Measurements from ENCODE around the gene LIN9. TPM values are rescaled to one million over a fixed set of nuclear protein-coding genes. Genes with fewer than 3 reads are reported as not detected.
A peak's percentile ranks its signal among the peaks of the same experiment; 100 is the strongest.

The LIN9 gene
- total and polyA plus RNA-seq, 2 donors (not counting 3 experiments of a cell fraction or from before 2014, with no cell fraction given), result 2.5 to 7.6 TPM

DNA sequence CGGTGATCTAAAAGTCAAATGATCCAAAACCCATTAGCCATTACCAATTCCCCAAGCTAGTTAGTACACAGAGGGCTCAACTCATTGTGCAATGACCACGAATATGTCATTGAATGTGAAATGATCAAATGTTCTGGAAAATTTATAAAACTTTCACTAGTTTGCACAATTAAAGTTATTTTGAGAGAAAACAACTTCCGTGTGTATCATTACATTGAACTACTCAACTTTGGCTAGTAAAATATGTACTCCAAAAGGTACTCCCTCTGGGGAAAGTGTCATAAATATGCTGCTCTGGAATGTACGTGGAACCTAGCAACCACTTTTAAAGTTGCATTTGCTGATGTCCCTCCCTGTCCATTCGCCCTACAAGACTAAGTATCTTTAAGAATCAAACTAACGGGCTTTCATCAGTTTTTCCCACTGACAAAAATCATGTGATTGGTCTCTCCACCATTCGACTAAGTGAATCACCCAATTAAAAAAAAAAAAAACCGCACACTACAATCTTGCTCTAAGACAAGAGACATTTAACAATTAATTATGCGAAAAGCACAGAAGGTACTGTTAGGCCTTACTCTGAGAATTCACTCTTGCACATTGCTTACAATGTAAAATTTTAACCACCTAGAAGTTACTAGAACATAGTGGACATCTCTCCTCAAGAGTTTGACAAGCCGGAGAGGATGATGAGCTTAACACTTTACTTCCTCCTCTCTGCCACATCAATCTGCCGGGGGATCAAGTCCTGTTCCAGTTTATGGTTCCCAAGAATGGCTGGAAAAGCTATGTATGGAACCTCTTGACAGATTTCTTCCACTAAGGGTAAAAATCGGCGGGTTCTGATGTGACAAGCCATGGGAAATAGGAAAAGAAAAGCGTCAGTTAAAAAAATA is 123.6 kb downstream of the LIN9 start:
- peaks cover 0 to 1% of the 10 kb centered on the region in 2 experiments for H3K36me3 ChIP-seq (ENCODE audit: control insufficient read depth in 2 of 2, extremely low read depth in 1 of 2, insufficient read depth in 2 of 2, low read length in 2 of 2)
- dilution Hi-C loops (cut with MboI; ENCODE audit: extremely low pct_ligation_motif_present, low sequenced_read_pairs), result no loop called here
- peaks cover 55% of the 10 kb centered on the region for H3K79me2 ChIP-seq (ENCODE audit: control insufficient read depth, insufficient read depth, low read length)
- no peaks in the 10 kb centered on the region for H3K27me3 ChIP-seq (ENCODE audit: control insufficient read depth in 2 of 2, insufficient read depth in 2 of 2, low read length in 2 of 2)
- H3K4me1 ChIP-seq (ENCODE audit: control insufficient read depth, extremely low read depth, insufficient read depth, low read length), result peaks cover 12% of the 10 kb centered on the region
- intact Hi-C loops (cut with micrococcal nuclease), result loop anchor here (1.0 to 5.0 kb wide), 3 partner anchors 123 to 188 kb away; partner anchors contain the start of genes H3-3A, LIN9 and SDE2
- TF ChIP-seq POLR2AphosphoS5 (IDR thresholded peaks at IDR 0.05; ENCODE audit: insufficient read depth, low read depth, low read length) (no peak), FOS (IDR thresholded peaks at IDR 0.05; ENCODE audit: borderline replicate concordance, insufficient read depth, low read length) (no peak), GATA2 (IDR thresholded peaks at IDR 0.05; ENCODE audit: insufficient read depth, insufficient read length, low read depth, low read length) (no peak), MYC (IDR thresholded peaks at IDR 0.05; ENCODE audit: low read depth, low read length) (no peak), JUN (IDR thresholded peaks at IDR 0.05; ENCODE audit: borderline replicate concordance, insufficient read depth, insufficient read length, low read depth) (no peak), EZH2 (IDR thresholded peaks at IDR 0.05; ENCODE audit: borderline replicate concordance, low read depth, low read length, severe bottlenecking) (no peak), POLR2A (IDR thresholded peaks at IDR 0.05; ENCODE audit: low read depth, low read length) (no peak)
- TF ChIP-seq, protein P1, sequence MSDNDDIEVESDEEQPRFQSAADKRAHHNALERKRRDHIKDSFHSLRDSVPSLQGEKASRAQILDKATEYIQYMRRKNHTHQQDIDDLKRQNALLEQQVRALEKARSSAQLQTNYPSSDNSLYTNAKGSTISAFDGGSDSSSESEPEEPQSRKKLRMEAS (IDR thresholded peaks at IDR 0.05; ENCODE audit: insufficient read depth, insufficient read length), result no peak
- TF ChIP-seq, protein P2, sequence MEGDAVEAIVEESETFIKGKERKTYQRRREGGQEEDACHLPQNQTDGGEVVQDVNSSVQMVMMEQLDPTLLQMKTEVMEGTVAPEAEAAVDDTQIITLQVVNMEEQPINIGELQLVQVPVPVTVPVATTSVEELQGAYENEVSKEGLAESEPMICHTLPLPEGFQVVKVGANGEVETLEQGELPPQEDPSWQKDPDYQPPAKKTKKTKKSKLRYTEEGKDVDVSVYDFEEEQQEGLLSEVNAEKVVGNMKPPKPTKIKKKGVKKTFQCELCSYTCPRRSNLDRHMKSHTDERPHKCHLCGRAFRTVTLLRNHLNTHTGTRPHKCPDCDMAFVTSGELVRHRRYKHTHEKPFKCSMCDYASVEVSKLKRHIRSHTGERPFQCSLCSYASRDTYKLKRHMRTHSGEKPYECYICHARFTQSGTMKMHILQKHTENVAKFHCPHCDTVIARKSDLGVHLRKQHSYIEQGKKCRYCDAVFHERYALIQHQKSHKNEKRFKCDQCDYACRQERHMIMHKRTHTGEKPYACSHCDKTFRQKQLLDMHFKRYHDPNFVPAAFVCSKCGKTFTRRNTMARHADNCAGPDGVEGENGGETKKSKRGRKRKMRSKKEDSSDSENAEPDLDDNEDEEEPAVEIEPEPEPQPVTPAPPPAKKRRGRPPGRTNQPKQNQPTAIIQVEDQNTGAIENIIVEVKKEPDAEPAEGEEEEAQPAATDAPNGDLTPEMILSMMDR (IDR thresholded peaks at IDR 0.05; ENCODE audit: extremely low read depth in 1 of 2, insufficient read depth in 1 of 2, low read depth in 1 of 2, low read length in 2 of 2), result no peak
- FAIRE-seq (peak; percentile 59), DNase-seq (ENCODE audit: low read depth, low spot score) (peak; percentile 48)
- peak overlapping the region; percentile 98 for H3K4me2 ChIP-seq (ENCODE audit: insufficient read depth, low read length)
- peak overlapping the region; percentile 53 for H3K9ac ChIP-seq (replicated peaks; ENCODE audit: extremely low read depth, insufficient read depth, low read length)
- H4K20me1 ChIP-seq (replicated peaks; ENCODE audit: control insufficient read depth, extremely low read depth, insufficient read depth, low read length), result no peaks in the 10 kb centered on the region
- ChIA-PET CTCF (interaction anchor here (0.7 to 3.4 kb wide), 5 partner anchors 9 to 120 kb away, joined by 3 to 19 read pairs (median 3); no protein-coding TSS in a partner anchor), POLR2A (interaction anchor here (0.9 kb wide), 1 partner anchor 18 kb away, joined by 9 read pairs; no protein-coding TSS in a partner anchor)
- no peaks in the 10 kb centered on the region for H3K9me1 ChIP-seq (replicated peaks; ENCODE audit: control insufficient read depth, extremely low read depth, insufficient read depth, low read length)
- no peaks in the 10 kb centered on the region for H3K9me3 ChIP-seq (replicated peaks; ENCODE audit: control insufficient read depth, insufficient read depth, low read length)
- peak overlapping the region; percentile 66 for H3K27ac ChIP-seq (ENCODE audit: insufficient read depth, low read depth, low read length)
- H3K4me3 ChIP-seq (replicated peaks in 1 of 3; ENCODE audit: insufficient read depth in 1 of 3, low read depth in 1 of 3, low read length in 3 of 3), result peak overlapping the region; percentile 68 to 93 (median 70)
- BruUV-seq (replicated peaks), result TSS peak; percentile 35
- H2AFZ ChIP-seq (ENCODE audit: low read depth, low read length), result no peak overlapping the region

Measured in endothelial cell of umbilical vein (primary cell).